Ovary (tissue), 3 donors: ENCODE measurements around the gene SPDYC.

Experiments used
- CTCF ChIP-seq, 3 donors: fragments of 450-650 bp in 2 of 3; fragments of 200-600 bp in 1 of 3; IDR thresholded peaks; one replicate each; pipeline versions ENCODE4 v1.5.1 to v1.8.0; 2016 to 2022; ENCODE audit warnings: antibody characterized with exemption in 3 of 3, mild to moderate bottlenecking in 1 of 3
- EP300 ChIP-seq: sonication (generic); formaldehyde crosslinking; IDR thresholded peaks from one replicate; pipeline ENCODE4 v1.6.1; 2017; ENCODE audit warnings: antibody characterized with exemption
- POLR2A ChIP-seq: fragments of 450-650 bp; IDR thresholded peaks from one replicate; pipeline ENCODE4 v1.6.1; 2017; ENCODE audit warnings: antibody characterized with exemption, mild to moderate bottlenecking, moderate library complexity
- donor health status: DM: no; HTN: no; CAD: no.

- no peak for TF ChIP-seq CTCF (IDR thresholded peaks at IDR 0.05)
- TF ChIP-seq EP300: no peak
- TF ChIP-seq POLR2A: no peak
These were observed 44.6 kb upstream of the SPDYC start for GRCh38 chr11:65125197-65126056.
